Non-pigmented ciliary epithelial cell (primary cell): ENCODE data around the gene LRP1-AS.

Experiments
- DNase-seq: peaks from one replicate; pipeline ENCODE4 v3.0.0-alpha.2; 2010; ENCODE audit warnings: low read depth

The LRP1-AS gene

DNA sequence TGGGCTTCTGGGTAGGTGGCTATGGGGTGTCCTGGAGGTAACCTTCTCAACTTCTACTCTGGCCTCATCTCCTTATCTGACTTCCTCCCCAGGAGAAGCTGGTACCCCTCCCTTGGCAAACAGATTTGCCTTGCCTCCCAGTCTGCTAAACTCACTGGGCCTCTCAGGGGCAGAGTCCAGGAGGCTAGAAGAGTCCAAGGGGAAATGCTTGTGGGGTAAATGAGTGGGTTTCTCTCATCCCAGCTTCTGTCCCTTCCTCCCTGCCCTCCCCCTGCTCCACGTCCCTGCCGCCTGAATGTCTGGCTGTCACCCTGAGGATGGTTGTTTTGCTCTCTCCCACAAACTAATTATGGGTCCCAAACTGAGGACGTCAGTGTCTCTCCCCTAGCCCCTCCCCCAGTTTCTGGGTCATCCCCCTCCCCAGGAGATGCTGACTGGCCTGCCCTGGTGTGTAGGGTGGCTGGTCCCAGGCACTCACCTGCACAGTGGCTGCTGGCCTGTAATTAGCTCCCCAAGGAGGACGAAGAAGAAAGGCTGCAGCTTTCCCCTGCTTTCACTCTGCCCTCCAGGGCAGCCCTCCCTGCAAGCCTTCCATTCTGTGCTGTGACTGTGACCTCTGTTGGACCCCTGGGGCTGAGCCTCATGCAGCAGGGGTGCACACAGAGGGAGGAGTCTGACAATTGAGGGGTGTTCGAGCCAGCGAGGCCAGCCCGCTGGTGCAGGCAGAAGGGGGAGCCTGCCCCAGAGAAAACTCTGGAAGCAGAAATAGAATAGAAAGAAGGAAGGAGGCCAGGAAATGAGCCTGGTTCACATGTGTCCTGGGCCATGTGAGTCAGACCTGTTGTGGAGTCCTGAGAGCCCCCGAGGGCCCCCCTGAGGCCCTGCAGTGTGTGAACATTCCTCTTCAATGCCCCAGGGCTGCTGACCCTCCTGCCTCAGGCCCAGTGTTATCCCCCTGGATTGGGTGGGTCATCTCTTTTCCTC is at the start of gene LRP1-AS:
LRP1-AS (minus strand) TSS at position 659 of the 984 bp plus-strand sequence.
- DNase-seq, result no peak

DNA sequence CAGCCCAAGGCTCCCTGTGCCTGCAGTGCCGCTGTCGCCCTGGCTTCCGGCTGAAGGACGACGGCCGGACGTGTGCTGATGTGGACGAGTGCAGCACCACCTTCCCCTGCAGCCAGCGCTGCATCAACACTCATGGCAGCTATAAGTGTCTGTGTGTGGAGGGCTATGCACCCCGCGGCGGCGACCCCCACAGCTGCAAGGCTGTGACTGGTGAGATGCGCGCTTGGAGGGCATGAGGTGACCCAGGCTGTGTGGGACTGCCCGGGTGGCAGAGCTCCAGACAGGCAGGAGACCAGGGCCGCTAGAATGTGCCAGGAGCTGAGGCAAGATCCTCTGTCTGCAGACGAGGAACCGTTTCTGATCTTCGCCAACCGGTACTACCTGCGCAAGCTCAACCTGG is 49.5 kb upstream of the LRP1-AS start:
- no peak for DNase-seq

DNA sequence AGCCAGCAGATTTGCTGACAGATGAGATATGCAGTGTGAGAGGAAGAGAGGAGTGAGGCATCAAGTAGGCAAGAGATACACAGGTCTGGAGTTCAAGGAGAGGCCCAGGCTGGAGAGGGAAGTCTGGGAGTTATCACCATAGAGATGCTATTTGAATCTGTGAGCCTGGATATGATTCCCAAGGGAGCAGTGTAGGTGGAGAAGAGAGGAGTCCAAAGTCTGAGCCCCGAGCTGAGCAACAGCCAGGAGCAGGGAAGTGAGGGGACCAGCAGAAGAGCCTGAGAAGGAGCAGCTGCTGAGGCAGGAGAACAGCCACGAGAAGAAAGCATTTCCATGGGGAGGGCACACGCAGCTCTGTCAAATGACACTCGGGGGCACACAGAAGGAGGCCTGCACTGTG is 49.0 kb upstream of the LRP1-AS start:
- DNase-seq, result no peak

DNA sequence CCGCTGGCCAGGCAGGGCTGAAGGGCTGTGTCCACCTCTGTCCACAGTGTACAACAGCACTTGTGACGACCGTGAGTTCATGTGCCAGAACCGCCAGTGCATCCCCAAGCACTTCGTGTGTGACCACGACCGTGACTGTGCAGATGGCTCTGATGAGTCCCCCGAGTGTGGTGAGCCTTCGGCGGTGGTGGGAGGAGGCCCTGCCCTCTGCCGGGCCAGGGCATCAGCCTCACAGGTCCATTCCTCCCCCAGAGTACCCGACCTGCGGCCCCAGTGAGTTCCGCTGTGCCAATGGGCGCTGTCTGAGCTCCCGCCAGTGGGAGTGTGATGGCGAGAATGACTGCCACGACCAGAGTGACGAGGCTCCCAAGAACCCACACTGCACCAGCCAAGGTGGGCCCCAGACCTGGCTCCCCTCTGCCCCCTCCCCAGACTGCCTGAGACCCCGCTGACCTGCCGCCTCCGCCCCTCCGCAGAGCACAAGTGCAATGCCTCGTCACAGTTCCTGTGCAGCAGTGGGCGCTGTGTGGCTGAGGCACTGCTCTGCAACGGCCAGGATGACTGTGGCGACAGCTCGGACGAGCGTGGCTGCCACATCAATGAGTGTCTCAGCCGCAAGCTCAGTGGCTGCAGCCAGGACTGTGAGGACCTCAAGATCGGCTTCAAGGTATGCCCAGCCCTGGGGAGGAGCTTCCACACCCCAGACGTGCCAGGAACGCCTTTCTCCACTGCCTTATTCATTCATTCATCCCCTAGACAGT is 48.4 kb upstream of the LRP1-AS start:
- no peak for DNase-seq

DNA sequence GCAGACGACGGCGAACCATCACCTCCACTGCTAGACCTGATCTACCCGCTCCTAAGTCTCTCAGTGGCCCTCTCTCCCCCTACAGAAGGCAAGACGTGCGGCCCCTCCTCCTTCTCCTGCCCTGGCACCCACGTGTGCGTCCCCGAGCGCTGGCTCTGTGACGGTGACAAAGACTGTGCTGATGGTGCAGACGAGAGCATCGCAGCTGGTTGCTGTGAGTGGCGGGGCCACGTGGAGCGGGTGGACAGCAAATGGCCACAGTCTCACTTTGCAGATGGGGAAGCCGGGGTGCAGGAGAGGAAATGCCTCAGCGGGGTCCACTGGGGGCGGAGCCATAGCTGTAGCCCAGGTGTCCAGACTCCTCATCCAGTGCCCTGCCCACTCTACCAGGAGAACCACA is 47.8 kb upstream of the LRP1-AS start:
- DNase-seq, result no peak

DNA sequence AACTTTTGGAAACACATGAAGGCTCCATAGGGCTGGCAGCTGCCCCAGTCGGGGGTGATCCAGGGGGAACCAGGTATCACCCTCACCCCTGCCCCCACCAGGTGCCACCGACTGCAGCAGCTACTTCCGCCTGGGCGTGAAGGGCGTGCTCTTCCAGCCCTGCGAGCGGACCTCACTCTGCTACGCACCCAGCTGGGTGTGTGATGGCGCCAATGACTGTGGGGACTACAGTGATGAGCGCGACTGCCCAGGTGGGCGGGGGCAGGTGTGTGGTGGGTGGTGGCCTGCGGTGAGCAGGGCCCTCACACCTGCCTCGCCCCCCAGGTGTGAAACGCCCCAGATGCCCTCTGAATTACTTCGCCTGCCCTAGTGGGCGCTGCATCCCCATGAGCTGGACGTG is 46.8 kb upstream of the LRP1-AS start:
- DNase-seq, result no peak

DNA sequence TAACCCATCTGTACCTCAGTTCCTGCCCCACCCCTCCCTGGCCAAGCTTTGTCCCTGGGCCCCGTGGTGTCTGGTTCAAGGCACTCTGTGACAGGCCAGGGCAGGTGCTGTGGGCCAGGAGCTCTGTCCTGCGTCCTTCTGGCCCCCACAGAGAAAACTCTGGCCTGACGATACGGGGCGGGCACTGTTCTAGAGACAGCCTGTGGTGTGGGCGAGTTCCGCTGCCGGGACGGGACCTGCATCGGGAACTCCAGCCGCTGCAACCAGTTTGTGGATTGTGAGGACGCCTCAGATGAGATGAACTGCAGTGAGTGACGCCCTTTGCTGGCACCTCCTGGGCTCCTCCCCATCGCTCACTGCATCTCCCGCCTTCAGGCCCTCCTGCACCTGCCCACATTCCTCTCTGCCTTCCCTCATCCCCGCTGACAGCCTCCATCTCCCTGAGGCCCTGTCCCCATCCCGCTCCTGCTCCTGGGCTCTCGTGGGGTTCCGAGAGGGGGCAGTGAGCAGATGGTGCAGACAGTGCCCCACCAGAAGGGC is 46.4 kb upstream of the LRP1-AS start:
- no peak for DNase-seq

DNA sequence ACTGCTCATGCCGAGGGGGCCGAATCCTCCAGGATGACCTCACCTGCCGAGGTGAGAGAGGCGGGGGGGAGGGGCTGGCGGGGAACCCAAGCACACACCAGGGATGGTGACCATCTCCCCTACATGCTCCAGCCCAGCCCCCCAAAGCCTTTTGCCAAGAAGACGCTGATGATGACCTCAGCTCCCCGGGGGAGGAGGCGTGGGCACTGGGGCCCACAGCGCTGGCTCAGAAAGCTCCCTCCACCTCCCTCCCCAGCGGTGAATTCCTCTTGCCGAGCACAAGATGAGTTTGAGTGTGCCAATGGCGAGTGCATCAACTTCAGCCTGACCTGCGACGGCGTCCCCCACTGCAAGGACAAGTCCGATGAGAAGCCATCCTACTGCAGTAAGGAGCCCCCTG is 45.5 kb upstream of the LRP1-AS start:
- no peak for DNase-seq

DNA sequence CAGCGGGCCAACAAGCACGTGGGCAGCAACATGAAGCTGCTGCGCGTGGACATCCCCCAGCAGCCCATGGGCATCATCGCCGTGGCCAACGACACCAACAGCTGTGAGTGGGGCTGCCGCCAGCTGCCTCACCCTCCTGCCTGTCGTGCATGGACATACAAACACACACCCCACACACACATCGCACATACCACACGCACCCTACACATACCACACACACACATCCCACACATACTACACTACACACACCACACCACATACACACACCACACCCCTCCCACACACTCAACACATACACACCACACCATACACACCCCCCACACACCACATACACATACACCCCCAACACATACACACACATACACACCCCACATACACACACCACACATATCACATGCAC is 44.0 kb upstream of the LRP1-AS start:
- DNase-seq, result no peak

DNA sequence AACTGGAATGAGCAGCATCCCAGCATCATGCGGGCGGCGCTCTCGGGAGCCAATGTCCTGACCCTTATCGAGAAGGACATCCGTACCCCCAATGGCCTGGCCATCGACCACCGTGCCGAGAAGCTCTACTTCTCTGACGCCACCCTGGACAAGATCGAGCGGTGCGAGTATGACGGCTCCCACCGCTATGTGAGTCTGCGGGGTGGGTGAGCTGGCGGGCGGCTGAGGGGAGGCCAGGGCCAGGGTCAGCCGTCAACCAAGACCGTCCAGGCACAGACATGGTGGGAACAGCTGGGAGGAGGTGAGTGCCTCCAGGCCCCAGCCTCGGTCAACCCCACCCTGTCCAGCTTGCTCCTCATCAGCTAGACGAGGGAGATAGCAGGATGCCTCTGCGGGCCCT is 43.4 kb upstream of the LRP1-AS start:
- DNase-seq, result no peak

DNA sequence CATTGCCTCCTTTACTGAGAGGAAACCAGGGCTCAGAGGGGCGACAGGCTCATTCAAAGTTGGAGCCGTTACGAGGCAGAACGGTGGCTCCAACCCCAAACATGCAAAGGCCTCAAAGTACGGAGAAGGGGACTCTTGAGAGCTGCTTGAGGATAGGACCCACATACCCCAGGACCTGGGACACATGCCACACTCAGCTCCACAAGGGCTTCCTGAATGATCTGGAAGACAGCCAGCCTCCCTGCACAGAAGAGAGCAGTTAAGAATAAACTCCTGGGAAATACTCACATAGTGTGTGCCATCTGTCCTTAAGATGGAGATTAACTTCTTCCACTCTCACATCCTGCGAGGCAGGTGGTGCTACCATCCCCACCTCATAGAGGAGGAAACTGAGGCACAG is 42.6 kb upstream of the LRP1-AS start:
- no peak for DNase-seq

DNA sequence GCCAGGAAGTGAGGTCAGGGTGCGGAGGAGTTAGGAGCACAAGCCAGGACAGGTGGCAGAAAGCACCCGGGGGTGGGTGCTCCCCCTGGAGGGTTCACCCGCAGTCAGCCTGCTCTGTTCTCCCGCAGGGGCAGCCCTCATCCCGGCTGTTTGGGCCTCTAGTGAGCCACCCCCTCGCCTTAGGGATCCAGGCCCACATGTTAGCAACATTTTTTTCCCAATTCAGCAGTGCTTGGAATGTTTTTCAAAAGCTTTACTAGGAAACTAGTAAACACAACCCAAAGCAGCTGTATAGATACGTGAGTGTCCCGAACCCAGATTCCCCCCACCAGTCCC is 40.6 kb upstream of the LRP1-AS start:
- DNase-seq, result no peak

DNA sequence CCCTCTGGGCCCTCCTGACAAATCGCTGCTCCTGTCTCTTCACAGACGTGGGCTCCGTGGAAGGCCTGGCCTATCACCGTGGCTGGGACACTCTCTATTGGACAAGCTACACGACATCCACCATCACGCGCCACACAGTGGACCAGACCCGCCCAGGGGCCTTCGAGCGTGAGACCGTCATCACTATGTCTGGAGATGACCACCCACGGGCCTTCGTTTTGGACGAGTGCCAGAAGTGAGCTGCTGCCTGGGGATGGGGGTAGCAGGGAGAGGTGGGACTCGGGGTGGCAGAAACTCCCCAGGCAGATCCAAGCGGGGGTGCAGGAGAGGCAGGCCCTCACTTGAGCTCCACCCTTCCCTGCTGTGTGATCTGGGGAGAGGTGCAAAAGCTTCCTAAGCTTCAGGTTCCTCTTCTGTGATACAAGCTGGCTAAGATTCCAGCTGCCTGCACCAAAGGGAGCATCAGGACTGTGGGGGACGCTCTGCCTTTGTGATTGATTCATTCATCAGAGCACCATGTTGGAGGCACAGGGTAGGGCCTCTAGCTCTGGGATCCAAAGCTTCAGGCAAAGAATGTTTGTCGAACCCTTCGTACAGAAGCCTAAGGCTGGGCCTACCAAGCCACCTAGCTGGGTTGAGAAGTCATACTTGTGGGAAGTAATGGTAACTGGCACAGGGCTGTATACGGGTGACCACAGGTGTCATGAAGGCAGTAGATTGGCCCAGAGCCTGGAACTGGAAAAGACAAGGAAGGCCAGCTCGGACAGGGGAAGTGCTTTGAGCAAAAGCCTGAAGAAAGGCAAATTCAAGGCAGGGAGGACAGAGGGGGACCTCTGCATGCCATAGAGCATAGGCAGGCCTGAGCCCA is 40.0 kb upstream of the LRP1-AS start:
- DNase-seq, result no peak

DNA sequence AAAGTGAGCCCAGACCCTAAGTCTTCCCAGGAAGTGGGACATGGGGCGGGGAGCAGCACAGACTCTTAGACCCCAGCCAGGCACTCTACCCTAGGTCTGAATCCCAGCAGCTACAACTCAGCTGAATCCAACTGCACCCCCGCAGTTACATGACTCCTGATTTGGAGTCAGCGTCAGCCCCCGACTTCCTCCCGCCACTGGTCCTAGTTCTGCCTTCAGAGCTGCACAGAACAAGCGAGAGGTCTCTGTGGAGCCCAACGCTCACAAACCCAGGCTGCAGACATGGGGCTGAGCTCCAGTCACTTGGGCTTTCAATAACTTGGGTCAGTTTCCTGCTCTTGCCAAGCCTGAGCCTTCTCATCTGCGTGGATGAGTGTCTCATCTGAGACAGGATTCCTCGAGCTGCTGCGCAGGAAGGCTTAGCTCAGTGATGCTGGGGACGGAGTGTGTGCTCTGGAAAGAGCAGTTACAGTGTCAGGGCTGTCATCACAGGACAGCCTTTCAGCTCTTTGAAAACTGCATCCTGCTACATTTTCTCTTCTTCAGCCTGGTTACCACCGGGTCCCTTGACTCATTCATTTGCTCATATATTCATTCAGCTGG is 38.6 kb upstream of the LRP1-AS start:
- no peak for DNase-seq

DNA sequence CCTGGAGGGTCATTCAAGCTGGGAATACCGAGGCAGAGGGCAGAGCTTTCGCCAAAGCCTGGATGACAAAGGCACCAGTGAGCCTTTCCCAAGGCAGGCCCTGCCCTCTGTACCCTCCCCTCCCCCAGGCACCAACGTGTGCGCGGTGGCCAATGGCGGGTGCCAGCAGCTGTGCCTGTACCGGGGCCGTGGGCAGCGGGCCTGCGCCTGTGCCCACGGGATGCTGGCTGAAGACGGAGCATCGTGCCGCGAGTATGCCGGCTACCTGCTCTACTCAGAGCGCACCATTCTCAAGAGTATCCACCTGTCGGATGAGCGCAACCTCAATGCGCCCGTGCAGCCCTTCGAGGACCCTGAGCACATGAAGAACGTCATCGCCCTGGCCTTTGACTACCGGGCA is 38.0 kb upstream of the LRP1-AS start:
- DNase-seq, result no peak

DNA sequence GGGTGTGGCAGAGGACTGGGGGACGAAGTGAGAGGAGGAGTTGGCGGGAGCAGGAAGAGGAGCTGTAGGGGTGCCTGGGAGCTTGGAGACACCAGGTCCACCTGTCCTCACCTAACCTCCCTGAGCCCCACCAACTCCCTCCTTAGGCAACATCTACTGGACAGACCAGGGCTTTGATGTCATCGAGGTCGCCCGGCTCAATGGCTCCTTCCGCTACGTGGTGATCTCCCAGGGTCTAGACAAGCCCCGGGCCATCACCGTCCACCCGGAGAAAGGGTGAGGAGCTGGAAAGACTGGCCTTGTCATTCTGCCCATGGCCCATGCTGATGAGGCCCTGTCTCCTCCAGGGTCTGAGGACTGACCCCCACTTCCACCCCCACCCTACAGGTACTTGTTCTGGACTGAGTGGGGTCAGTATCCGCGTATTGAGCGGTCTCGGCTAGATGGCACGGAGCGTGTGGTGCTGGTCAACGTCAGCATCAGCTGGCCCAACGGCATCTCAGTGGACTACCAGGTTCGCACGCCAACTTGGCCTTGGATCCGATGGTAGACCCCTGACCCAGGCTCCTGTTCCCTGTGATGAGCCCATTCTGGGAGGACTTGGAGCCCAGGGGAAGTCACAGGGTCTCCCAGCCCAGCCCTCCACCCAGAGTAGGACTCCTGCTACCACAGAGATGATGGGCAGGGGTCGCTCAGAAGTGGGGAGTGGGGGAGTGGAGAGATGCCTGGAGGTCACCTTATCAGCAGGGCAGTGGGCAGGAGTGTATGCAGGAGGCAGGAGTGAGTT is 36.7 kb upstream of the LRP1-AS start:
- no peak for DNase-seq

DNA sequence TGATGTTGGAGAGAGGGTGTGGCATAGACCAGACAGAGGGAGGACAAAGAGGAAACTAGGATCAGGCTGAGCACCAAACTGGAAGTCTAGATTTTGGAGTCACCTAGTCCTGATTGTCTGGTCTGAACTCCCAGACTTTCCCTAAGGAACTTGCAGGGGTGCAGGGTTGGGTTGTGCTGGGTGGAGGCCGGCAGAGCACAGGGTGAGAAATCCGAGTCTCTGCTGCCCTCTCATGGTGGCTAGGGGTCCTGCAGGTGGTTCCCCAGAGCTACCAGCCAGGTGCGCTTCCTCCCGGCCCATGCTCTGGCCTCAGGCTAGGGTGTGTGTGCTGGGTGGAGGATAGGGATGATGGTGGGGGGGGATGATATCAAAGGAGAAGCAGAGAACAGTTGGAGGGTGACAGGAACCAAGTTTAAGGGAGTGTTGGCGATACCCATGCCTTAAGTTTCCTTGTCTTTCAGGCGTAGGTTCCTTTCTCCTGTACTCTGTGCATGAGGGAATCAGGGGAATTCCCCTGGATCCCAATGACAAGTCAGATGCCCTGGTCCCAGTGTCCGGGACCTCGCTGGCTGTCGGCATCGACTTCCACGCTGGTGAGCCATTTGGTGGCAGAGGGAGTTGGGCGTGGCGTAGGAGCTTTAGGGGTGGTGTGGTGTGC is 35.6 kb upstream of the LRP1-AS start:
- no peak for DNase-seq

DNA sequence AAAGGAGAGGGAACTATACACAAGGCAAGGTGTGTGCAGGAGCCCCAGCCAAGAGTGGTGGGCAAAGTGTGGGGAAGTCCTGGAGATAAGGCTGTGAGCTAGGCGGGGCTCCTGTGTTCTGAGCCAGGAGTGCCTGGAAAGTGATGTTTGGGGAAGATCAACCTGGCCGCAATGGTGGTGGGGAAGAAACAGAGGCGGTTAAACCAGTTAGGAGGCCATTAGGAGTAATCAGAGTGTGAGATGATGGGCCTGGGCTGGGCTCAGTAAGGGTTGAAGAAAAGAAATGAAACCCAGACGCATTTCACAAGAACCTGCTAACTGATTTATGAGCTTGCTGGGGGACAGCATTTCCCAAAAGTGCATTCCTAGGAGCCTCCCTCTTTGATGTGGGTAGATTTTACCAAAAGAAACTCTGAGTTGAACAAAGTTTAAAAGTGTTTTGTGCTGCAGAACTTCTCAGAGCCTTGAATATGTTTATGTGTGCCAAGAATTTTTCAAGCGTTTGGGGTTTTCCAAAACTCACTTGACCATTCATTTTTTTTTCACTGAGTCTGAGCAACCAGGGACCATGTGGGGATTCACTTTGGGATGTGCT is 34.2 kb upstream of the LRP1-AS start:
- no peak for DNase-seq

DNA sequence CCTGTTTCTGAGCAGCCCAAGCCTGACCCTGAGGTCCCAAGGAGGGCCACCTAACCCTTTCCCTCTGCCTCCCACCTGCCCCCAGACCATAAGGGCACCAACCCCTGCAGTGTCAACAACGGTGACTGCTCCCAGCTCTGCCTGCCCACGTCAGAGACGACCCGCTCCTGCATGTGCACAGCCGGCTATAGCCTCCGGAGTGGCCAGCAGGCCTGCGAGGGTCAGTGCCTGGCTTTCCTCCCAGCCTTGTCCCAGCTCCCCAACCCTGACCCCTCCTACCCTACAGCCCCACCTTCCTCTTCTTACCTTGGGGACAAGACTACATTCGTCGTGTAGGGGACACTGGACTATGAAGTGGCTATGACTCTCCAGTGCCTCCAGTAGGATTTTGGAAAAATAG is 33.7 kb upstream of the LRP1-AS start:
- no peak for DNase-seq
